Psoas muscle (tissue), 8 donors: ENCODE results near the gene HOXC6. TPM values are rescaled to one million over a fixed set of nuclear protein-coding genes. Genes with fewer than 3 reads are reported as not detected.

Source experiments
- ATAC-seq, 4 donors: fragments of 200-7000 bp; cut with Tn5 transposase; one replicate each; pipeline ENCODE4 v1.9.1; 2020; ENCODE audit warnings: moderate library complexity in 3 of 4, mild to moderate bottlenecking in 2 of 4
- DNase-seq, 2 donors: peaks; one replicate each; pipeline ENCODE4 v3.0.0-alpha.2; 2020
- H3K27ac ChIP-seq: fragments of 200-600 bp; one replicate; pipeline ENCODE4 v1.8.0; 2022
- H3K27me3 ChIP-seq, 3 donors: fragments of 200-600 bp in 1 of 3; one replicate each; pipeline versions ENCODE4 v1.6.1 to v1.8.0; 2013 to 2022; ENCODE audit warnings: low read length in 2 of 3, mild to moderate bottlenecking in 2 of 3, moderate library complexity in 1 of 3; ENCODE audit not compliant: insufficient read depth in 3 of 3
- H3K36me3 ChIP-seq, 2 donors: fragments of 200-600 bp in 1 of 2; one replicate each; pipeline versions ENCODE4 v1.6.1 to v1.8.0; 2013 to 2022; ENCODE audit warnings: low read depth in 1 of 2, mild to moderate bottlenecking in 1 of 2, moderate library complexity in 1 of 2; ENCODE audit not compliant: insufficient read depth in 1 of 2
- H3K4me1 ChIP-seq: fragments of 200-600 bp; one replicate; pipeline ENCODE4 v1.8.0; 2022
- H3K4me3 ChIP-seq: fragments of 200-600 bp; one replicate; pipeline ENCODE4 v1.8.0; 2022; ENCODE audit warnings: mild to moderate bottlenecking
- H3K9me3 ChIP-seq: fragments of 200-600 bp; one replicate; pipeline ENCODE4 v1.8.0; 2022
- CTCF ChIP-seq: fragments of 200-600 bp; IDR thresholded peaks from one replicate; pipeline ENCODE4 v1.8.0; 2022; ENCODE audit warnings: antibody characterized with exemption
- WGBS, 3 donors: extraction: QIAGEN DNeasy Blood & Tissue Kit; methylation state at CpG; one replicate each; pipeline versions ENCODE4 v1.1.6 to v1.1.7; 2013; 5-methylcytosine and 5-hydroxymethylcytosine counted together
- intact Hi-C, 2 donors: fragments of 100-400 bp; cut with DNase I; formaldehyde crosslinking; loops; one replicate each; pipeline versions ENCODE4 v1.11.0 to v1.14.2; 2022
- polyA plus RNA-seq, 3 donors: library from polyadenylated mRNA; stranded (reverse); fragments of 200-250 nt; gene quantifications; one replicate each; pipeline ENCODE4 v1.2.3, GENCODE V29; 2013
- total RNA-seq, 4 donors: library from RNA; stranded (reverse); fragmentation: NEBNext Ultra II Directional in 2 of 4; extraction: Animal tissue kit (Norgen Biotek cat#: 25700) in 2 of 4; gene quantifications; one replicate each; pipeline versions ENCODE4 v1.2.1 to v1.2.4, GENCODE V29; 2021 to 2023
- donor health status: healthy with polysubstance abuse.
- donor health status: DM: no; HTN: no; CAD: no; lungs with moderate emphysema.
- donor health status: Bipolar disorder and iron deficiency.
- donor health status: healthy.
- donor health status: DM: yes; HTN: yes; CAD: no.
- donor health status: DM: no; HTN: no; CAD: no.
- donor health status: DM: no; HTN: no; CAD: no.
- donor health status: DM: yes; HTN: yes; CAD: no.

HOXC6 gene
- total and polyA plus RNA-seq, 7 donors: 2.2 to 23.6 (median 7.6) TPM

- Histone ChIP-seq H3K4me3 (no peak overlapping the region), H3K4me1 (peaks cover 5% of the 10 kb centered on the region), H3K36me3 (no peaks in the 10 kb centered on the region), H3K9me3 (no peaks in the 10 kb centered on the region), H3K27ac (no peak overlapping the region), H3K27me3 (peaks cover 0 to 4% (median 0%) of the 10 kb centered on the region in 3 donors)
- 49 to 58% (median 53%) methylated on average over 6 of the region's 6 CpGs for WGBS, 3 donors
- no peak for ATAC-seq
- intact Hi-C loops: loop anchor here in 1 of 2 donors (10.0 kb wide), 1 partner anchor 99 kb away; no protein-coding TSS in a partner anchor
- DNase-seq: no peak
- no peak for TF ChIP-seq CTCF
Observed at GRCh38 chr12:54035568-54036264, 7.5 kb downstream of the HOXC6 start.

- H3K4me3 ChIP-seq: no peak overlapping the region
- H3K27ac ChIP-seq: no peak overlapping the region
- peak; percentile 33 to 63 (median 50) for ATAC-seq
- WGBS, 3 donors: 59 to 72% (median 67%) methylated on average over 14 of the region's 14 CpGs
- intact Hi-C loops: loop anchor here in 1 of 2 donors (10.0 kb wide), 1 partner anchor 98 kb away; no protein-coding TSS in a partner anchor
- peak; percentile 44 to 72 for DNase-seq
- no peaks in the 10 kb centered on the region for H3K27me3 ChIP-seq
- no peaks in the 10 kb centered on the region for H3K36me3 ChIP-seq
- H3K4me1 ChIP-seq: peaks cover 5% of the 10 kb centered on the region
- TF ChIP-seq CTCF: peak; percentile 12
- no peaks in the 10 kb centered on the region for H3K9me3 ChIP-seq
Observed at GRCh38 chr12:54036620-54037359, 8.6 kb downstream of the HOXC6 start.

GRCh38 chr12:54037360-54038283 lies 9.4 kb downstream of the HOXC6 start:
- Histone ChIP-seq H3K27me3 (no peaks in the 10 kb centered on the region), H3K27ac (peak overlapping the region; percentile 58), H3K4me1 (peaks cover 5% of the 10 kb centered on the region), H3K9me3 (no peaks in the 10 kb centered on the region), H3K4me3 (no peak overlapping the region), H3K36me3 (no peaks in the 10 kb centered on the region)
- WGBS, 3 donors: 65 to 70% (median 66%) methylated on average over 14 of the region's 14 CpGs
- TF ChIP-seq CTCF: no peak
- DNase-seq (no peak), ATAC-seq (no peak)
- intact Hi-C loops: loop anchor here in 1 of 2 donors (10.0 kb wide), 1 partner anchor 97 kb away; no protein-coding TSS in a partner anchor

DNA sequence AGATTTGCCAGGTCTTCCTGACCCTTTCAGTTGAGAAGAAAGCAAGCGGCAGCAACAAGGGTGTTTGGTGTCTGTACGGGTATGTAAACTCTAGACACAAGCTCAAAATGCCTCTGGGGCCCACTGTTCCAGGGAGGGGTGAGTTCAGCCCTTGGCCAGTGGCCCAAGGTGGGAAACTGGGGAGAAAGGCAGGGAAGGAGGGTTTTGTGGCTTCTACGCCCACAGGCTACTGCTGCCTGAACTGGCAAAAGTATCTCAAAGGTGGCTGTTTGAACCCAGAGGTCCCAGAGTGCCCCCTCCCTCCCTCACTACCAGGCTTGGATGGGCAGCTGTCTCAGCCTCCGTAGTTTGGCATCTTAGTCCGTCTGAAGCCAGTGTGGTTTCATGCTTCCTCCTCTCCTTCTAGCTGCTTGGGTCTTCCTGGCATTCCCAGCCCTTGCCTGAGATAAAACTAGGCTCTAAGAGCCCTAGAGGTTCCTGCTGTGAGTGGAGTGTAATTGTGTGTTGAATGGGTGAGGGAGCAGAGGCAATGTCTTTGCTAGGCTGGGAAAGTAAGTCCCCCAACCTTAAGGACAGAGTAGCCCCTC lies 10.1 kb downstream of the HOXC6 start:
- no peak for DNase-seq
- Histone ChIP-seq H3K9me3 (no peaks in the 10 kb centered on the region), H3K27ac (peak overlapping the region; percentile 58), H3K36me3 (no peaks in the 10 kb centered on the region), H3K4me3 (no peak overlapping the region), H3K4me1 (no peaks in the 10 kb centered on the region), H3K27me3 (no peaks in the 10 kb centered on the region)
- 51 to 65% (median 54%) methylated on average over 5 of the region's 5 CpGs for WGBS, 3 donors
- ATAC-seq: no peak
- no peak for TF ChIP-seq CTCF
- intact Hi-C loops: loop anchor here in 1 of 2 donors (10.0 kb wide), 1 partner anchor 96 kb away; no protein-coding TSS in a partner anchor
